Neuronal stem cell (in vitro differentiated cells): Measurements from ENCODE around the gene DOK1.

Experiments used
- DNase-seq: peaks from one replicate; pipeline ENCODE4 v3.0.0-alpha.2; 2013; ENCODE audit warnings: low spot score
- H2AFZ ChIP-seq: one replicate; pipeline ENCODE4 v1.6.1; 2013; ENCODE audit warnings: mild to moderate bottlenecking, low read length, inconsistent platforms
- H2AK5ac ChIP-seq: 2 replicates; pipeline ENCODE4 v1.6.1; 2013; ENCODE audit warnings: low read depth, mild to moderate bottlenecking, inconsistent platforms, low read length, moderate library complexity, mixed read lengths
- H2BK120ac ChIP-seq: 2 replicates; pipeline ENCODE4 v1.6.1; 2013; ENCODE audit warnings: low read depth, mild to moderate bottlenecking, inconsistent platforms, low read length, moderate library complexity, mixed read lengths
- H2BK12ac ChIP-seq: one replicate; pipeline ENCODE4 v1.6.1; 2013; ENCODE audit warnings: low read length, inconsistent platforms
- H2BK15ac ChIP-seq: 2 replicates; pipeline ENCODE4 v1.6.1; 2013; ENCODE audit warnings: mild to moderate bottlenecking, low read length, inconsistent platforms, mixed read lengths
- H2BK5ac ChIP-seq: one replicate; pipeline ENCODE4 v1.6.1; 2013; ENCODE audit warnings: inconsistent platforms, mild to moderate bottlenecking, low read length, moderate library complexity
- H3K14ac ChIP-seq: one replicate; pipeline ENCODE4 v1.6.1; 2013; ENCODE audit warnings: low read length, inconsistent platforms
- H3K18ac ChIP-seq: 2 replicates; pipeline ENCODE4 v1.6.1; 2013; ENCODE audit warnings: low read length, inconsistent platforms
- H3K23ac ChIP-seq: 2 replicates; pipeline ENCODE4 v1.6.1; 2013; ENCODE audit warnings: low read depth, mild to moderate bottlenecking, mixed read lengths, low read length, inconsistent platforms; ENCODE audit not compliant: poor library complexity
- H3K27ac ChIP-seq: replicated peaks from 3 replicates; pipeline ENCODE4 v1.5.1; 2013; ENCODE audit warnings: low read length, inconsistent platforms
- H3K27me3 ChIP-seq, 3 experiments: 2 replicates each; pipeline ENCODE4 v1.6.1; 2013; ENCODE audit warnings: low read length in 3 of 3, mild to moderate bottlenecking in 2 of 3, inconsistent platforms in 1 of 3, low read depth in 1 of 3, mixed read lengths in 1 of 3, moderate library complexity in 1 of 3; ENCODE audit not compliant: control insufficient read depth in 3 of 3, insufficient read depth in 3 of 3
- H3K36me3 ChIP-seq, 2 donors: replicated peaks in 1 of 2; 2 replicates each; pipeline ENCODE4 v1.6.1; 2013; ENCODE audit warnings: low read length in 2 of 2; ENCODE audit not compliant: control insufficient read depth in 2 of 2, insufficient read depth in 2 of 2
- H3K4ac ChIP-seq: 2 replicates; pipeline ENCODE4 v1.6.1; 2013; ENCODE audit warnings: inconsistent platforms, mild to moderate bottlenecking, low read length, moderate library complexity
- H3K4me1 ChIP-seq, 2 donors: 1 replicate in 1 of 2; 2 replicates in 1 of 2; pipeline ENCODE4 v1.6.1; 2013; ENCODE audit warnings: low read length in 2 of 2, low read depth in 1 of 2; ENCODE audit not compliant: control insufficient read depth in 2 of 2, insufficient read depth in 1 of 2
- H3K4me2 ChIP-seq: one replicate; pipeline ENCODE4 v1.6.1; 2013; ENCODE audit warnings: mild to moderate bottlenecking, low read length, inconsistent platforms; ENCODE audit not compliant: insufficient read depth, poor library complexity, severe bottlenecking
- H3K4me3 ChIP-seq, 2 donors: 2 replicates each; pipeline ENCODE4 v1.5.1; 2013; ENCODE audit warnings: low read length in 2 of 2, mild to moderate bottlenecking in 2 of 2, inconsistent platforms in 1 of 2, moderate library complexity in 1 of 2
- H3K79me1 ChIP-seq: one replicate; pipeline ENCODE4 v1.6.1; 2013; ENCODE audit warnings: low read depth, mild to moderate bottlenecking, inconsistent platforms, low read length, moderate library complexity
- H3K9ac ChIP-seq: one replicate; pipeline ENCODE4 v1.6.1; 2013; ENCODE audit warnings: mild to moderate bottlenecking, low read depth, low read length, inconsistent platforms; ENCODE audit not compliant: poor library complexity
- H3K9me3 ChIP-seq, 2 donors: replicated peaks in 1 of 2; 2 replicates each; pipeline versions ENCODE3 to v1.6.1; 2013; ENCODE audit warnings: low read length in 2 of 2, mild to moderate bottlenecking in 2 of 2, inconsistent platforms in 1 of 2, low read depth in 1 of 2, mixed read lengths in 1 of 2, moderate library complexity in 1 of 2; ENCODE audit not compliant: control insufficient read depth in 2 of 2, insufficient read depth in 1 of 2
- H4K8ac ChIP-seq: one replicate; pipeline ENCODE4 v1.6.1; 2013; ENCODE audit warnings: low read depth, mild to moderate bottlenecking, inconsistent platforms, low read length, moderate library complexity
- H4K91ac ChIP-seq: one replicate; pipeline ENCODE4 v1.6.1; 2013; ENCODE audit warnings: low read length, low read depth, mild to moderate bottlenecking, inconsistent platforms; ENCODE audit not compliant: poor library complexity
- whole genome bisulfite sequencing, 2 donors: extraction: QIAGEN DNeasy Blood & Tissue Kit; methylation state at CpG; one replicate each; pipeline ENCODE4 v1.1.7; 2013; ENCODE audit warnings: missing lambda C conversion rate in 2 of 2, mixed read lengths in 1 of 2; ENCODE audit not compliant: insufficient read length in 2 of 2, insufficient replicate concordance in 1 of 2; ENCODE audit errors: extremely low coverage in 2 of 2; 5-methylcytosine and 5-hydroxymethylcytosine counted together

Gene DOK1

DNA sequence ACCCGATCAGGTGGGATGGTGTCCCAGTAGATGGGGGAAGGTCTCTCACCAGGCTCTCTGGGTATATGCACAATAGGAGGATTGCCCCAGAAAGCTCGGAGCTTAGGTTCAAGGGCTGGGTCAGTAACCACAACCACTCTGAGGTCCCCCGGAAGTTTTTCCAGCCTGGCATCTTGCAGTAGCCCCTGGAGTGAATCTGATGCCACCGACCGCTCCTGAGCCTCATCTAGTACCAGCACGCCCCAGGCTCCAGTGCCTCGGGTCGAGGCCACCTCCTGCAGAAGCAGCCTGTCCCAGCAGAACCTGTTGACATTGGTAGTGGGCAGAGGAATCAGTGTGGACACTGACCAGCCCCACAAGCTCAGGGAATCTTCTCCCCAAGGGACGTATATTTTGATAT, 30.5 kb upstream of the DOK1 start:
- H3K4me2 ChIP-seq, result no peak overlapping the region
- H3K79me1 ChIP-seq, result peaks cover 4% of the 10 kb centered on the region
- H2BK120ac ChIP-seq, result no peak overlapping the region
- no peak overlapping the region for H3K9ac ChIP-seq
- no peak overlapping the region for H2BK15ac ChIP-seq
- H3K36me3 ChIP-seq, result peaks cover 25 to 30% of the 10 kb centered on the region in 2 donors
- no peak overlapping the region for H4K8ac ChIP-seq
- no peak overlapping the region for H2BK12ac ChIP-seq
- H3K14ac ChIP-seq, result no peak overlapping the region
- H3K4me1 ChIP-seq, result peaks cover 6 to 8% of the 10 kb centered on the region in 2 donors
- H3K27ac ChIP-seq, result no peak overlapping the region
- no peak overlapping the region for H4K91ac ChIP-seq
- no peak overlapping the region for H3K4ac ChIP-seq
- H2AFZ ChIP-seq, result no peak overlapping the region
- H3K9me3 ChIP-seq, result peaks cover 0 to 2% of the 10 kb centered on the region in 2 donors
- no peak overlapping the region for H2AK5ac ChIP-seq
- no peak overlapping the region for H3K18ac ChIP-seq
- H3K23ac ChIP-seq, result no peak overlapping the region
- H3K4me3 ChIP-seq, result no peak overlapping the region
- peaks cover 0 to 43% (median 19%) of the 10 kb centered on the region in 3 experiments for H3K27me3 ChIP-seq
- DNase-seq, result no peak
- WGBS, 2 donors, result no CpG with 5 or more reads among the region's 9 CpGs
- no peak overlapping the region for H2BK5ac ChIP-seq

DNA sequence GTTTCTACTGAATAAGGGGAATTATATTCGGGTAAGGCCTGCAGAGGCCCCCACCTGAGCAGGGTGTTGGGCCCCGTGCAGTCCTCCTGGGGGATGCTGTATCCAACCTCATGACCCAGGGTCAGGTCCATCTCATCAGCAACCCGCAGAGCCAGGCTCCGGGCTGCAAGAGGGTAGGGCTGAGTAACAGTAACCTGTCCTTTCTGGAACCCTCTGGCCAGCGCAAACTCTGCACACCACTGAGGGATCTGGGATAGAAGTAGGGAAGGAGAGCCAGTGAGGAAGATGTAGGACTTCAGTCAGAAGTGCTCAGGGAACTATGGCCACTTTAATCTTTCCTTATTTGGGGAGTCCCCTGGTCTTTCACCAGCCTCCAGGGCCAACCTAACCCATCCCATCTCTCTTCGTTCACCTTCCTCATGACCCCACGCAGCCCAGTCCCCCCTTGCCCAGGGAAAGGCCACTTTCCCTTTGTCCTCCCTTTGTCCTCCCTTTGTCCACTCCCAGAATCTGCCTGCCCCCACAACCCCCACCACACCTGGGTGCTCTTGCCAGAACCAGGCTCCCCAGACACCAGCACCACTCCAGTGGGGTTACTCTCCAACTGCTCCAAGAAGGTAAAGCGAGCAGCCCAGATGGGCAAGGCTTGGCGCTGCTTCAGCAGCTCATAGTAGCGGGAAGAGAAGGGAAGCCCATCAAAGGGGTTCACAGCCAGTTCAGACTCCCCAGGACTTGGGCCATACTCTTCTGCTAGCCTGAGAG, 29.4 kb upstream of the DOK1 start:
- Histone ChIP-seq H3K18ac (no peak overlapping the region), H2BK120ac (no peak overlapping the region), H3K9me3 (peaks cover 0 to 2% of the 10 kb centered on the region in 2 donors), H3K9ac (no peak overlapping the region), H2AFZ (no peak overlapping the region), H3K4ac (no peak overlapping the region), H2BK12ac (no peak overlapping the region), H3K4me1 (peaks cover 6 to 8% of the 10 kb centered on the region in 2 donors), H3K4me3 (no peak overlapping the region), H3K27me3 (peaks cover 0 to 32% (median 8%) of the 10 kb centered on the region in 3 experiments), H4K91ac (no peak overlapping the region), H4K8ac (no peak overlapping the region), H2AK5ac (no peak overlapping the region), H2BK5ac (no peak overlapping the region), H3K79me1 (peaks cover 5% of the 10 kb centered on the region), H3K36me3 (peaks cover 25 to 30% of the 10 kb centered on the region in 2 donors), H3K23ac (no peak overlapping the region), H3K27ac (no peak overlapping the region), H2BK15ac (no peak overlapping the region), H3K14ac (no peak overlapping the region), H3K4me2 (no peak overlapping the region)
- DNase-seq, result no peak
- no CpG with 5 or more reads among the region's 10 CpGs for WGBS, 2 donors

DNA sequence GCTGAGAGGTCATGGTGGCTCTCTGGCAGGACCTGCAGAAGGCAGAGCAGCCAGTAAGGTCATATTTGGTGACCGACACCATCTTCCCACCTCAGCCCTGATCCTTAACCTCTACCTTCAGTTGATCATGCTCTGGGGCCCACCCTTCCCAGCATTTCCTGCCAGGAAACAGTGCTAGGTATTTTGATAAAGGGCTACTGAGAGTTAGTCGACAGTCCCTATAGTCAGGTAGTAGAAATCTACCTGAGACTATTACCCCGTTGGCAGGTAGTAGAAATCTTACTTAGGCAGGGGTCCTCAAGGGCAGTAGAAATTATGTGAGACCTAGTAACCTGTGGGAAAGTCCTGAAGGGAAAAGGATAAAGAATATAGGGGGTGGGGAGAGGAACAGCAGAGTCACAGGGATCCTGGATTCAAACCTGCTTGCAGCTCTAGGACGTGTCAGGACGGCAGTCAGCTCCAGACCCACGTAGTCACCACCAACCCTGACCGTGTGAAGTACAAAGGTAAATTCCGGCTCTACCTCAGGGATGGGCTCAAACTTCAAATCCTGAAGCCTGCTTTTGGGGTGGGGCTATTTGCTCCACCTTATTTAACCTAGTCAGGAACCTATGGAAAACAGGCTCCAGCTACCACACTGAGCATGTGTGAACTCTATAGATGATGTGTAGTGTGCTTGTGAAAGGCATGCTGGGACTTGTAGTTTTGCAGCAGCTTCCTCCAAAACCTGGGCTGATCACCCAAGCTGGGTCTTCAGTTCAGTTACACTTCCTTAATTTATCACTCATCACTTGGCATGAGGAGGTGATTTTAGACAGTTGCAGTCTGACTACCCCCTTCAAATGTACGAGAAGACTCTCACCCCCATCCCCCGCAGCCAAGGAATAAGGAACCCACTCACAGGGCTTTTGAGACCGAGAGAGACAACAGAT, 28.5 kb upstream of the DOK1 start, which contains the start of gene DQX1:
Gene DQX1, minus strand, starts transcription at position 515 of the 932 bp plus-strand sequence. Its CDS starts 502 bp downstream, at position 13.
- Histone ChIP-seq H4K8ac (no peak within 1 kb of the TSS), H2AFZ (no peak within 1 kb of the TSS), H3K9me3 (peaks cover 0 to 2% of the 10 kb centered on the region in 2 donors), H4K91ac (no peak within 1 kb of the TSS), H3K36me3 (peaks cover 27 to 33% of the 10 kb centered on the region in 2 donors), H3K23ac (no peak within 1 kb of the TSS), H2BK120ac (no peak within 1 kb of the TSS), H2BK15ac (no peak within 1 kb of the TSS), H3K4me2 (no peak within 1 kb of the TSS), H2BK12ac (no peak within 1 kb of the TSS), H3K4me3 (no peak within 1 kb of the TSS), H2AK5ac (no peak within 1 kb of the TSS), H3K18ac (no peak within 1 kb of the TSS), H3K27me3 (peaks cover 0 to 23% (median 4%) of the 10 kb centered on the region in 3 experiments), H3K27ac (no peak within 1 kb of the TSS), H3K14ac (no peak within 1 kb of the TSS), H3K9ac (no peak within 1 kb of the TSS), H3K4ac (no peak within 1 kb of the TSS), H3K79me1 (peaks cover 5% of the 10 kb centered on the region), H2BK5ac (no peak within 1 kb of the TSS), H3K4me1 (peaks cover 11 to 12% of the 10 kb centered on the region in 2 donors)
- no peak for DNase-seq
- WGBS, 2 donors, result no CpG with 5 or more reads among the region's 11 CpGs
